NCI-H446 treated with DMSO at 0.1 percent for 48 hours (cell line): ENCODE data around the gene SLC37A1.

ENCODE experiments used
- DNase-seq: peaks from one replicate; lab custom pipeline; 2025; lab: John Stamatoyannopoulos, UW

SLC37A1 gene

GRCh38 chr21:42545317-42545716 is 31.7 kb downstream of the SLC37A1 start:
- no peak for DNase-seq

GRCh38 chr21:42545745-42546144 is 32.1 kb downstream of the SLC37A1 start:
- DNase-seq, result no peak

GRCh38 chr21:42546433-42546832 is 32.8 kb downstream of the SLC37A1 start:
- DNase-seq, result no peak

- no peak for DNase-seq
These were observed 33.6 kb downstream of the SLC37A1 start for GRCh38 chr21:42547001-42547905.

GRCh38 chr21:42547906-42548365 is 34.3 kb downstream of the SLC37A1 start:
- DNase-seq, result no peak

- DNase-seq, result no peak
These were observed 35.2 kb downstream of the SLC37A1 start for GRCh38 chr21:42548687-42549406.

GRCh38 chr21:42550817-42551216 is 37.2 kb downstream of the SLC37A1 start:
- no peak for DNase-seq

- DNase-seq, result no peak
These were observed 39.0 kb downstream of the SLC37A1 start for GRCh38 chr21:42552407-42553336.

GRCh38 chr21:42553435-42553834 is 39.8 kb downstream of the SLC37A1 start:
- DNase-seq, result no peak

GRCh38 chr21:42554251-42554961 is 40.8 kb downstream of the SLC37A1 start:
- no peak for DNase-seq

GRCh38 chr21:42555756-42556438 is 42.2 kb downstream of the SLC37A1 start:
- DNase-seq, result no peak

- DNase-seq, result no peak
These were observed 42.8 kb downstream of the SLC37A1 start for GRCh38 chr21:42556476-42556875.

- DNase-seq, result no peak
These were observed 43.3 kb downstream of the SLC37A1 start for GRCh38 chr21:42556960-42557359.

GRCh38 chr21:42557420-42557819 is 43.8 kb downstream of the SLC37A1 start:
- DNase-seq, result no peak

- DNase-seq, result no peak
These were observed 44.7 kb downstream of the SLC37A1 start for GRCh38 chr21:42558368-42558767.

GRCh38 chr21:42558846-42559245 is 45.2 kb downstream of the SLC37A1 start:
- no peak for DNase-seq

GRCh38 chr21:42559326-42559725 is 45.7 kb downstream of the SLC37A1 start:
- no peak for DNase-seq

GRCh38 chr21:42560517-42561179 is 47.0 kb downstream of the SLC37A1 start:
- DNase-seq, result no peak

- DNase-seq, result no peak
These were observed 48.4 kb downstream of the SLC37A1 start for GRCh38 chr21:42561762-42562650.
